ENCODE results near the gene STARD7. TPM values are rescaled to one million over a fixed set of nuclear protein-coding genes. Genes with fewer than 3 reads are reported as not detected.

STARD7 gene
- total and polyA plus RNA-seq, 2 of the 13 experiments (the other 11 are each of a cell fraction or from before 2014, with no cell fraction given): 88.2 to 300 TPM

DNA sequence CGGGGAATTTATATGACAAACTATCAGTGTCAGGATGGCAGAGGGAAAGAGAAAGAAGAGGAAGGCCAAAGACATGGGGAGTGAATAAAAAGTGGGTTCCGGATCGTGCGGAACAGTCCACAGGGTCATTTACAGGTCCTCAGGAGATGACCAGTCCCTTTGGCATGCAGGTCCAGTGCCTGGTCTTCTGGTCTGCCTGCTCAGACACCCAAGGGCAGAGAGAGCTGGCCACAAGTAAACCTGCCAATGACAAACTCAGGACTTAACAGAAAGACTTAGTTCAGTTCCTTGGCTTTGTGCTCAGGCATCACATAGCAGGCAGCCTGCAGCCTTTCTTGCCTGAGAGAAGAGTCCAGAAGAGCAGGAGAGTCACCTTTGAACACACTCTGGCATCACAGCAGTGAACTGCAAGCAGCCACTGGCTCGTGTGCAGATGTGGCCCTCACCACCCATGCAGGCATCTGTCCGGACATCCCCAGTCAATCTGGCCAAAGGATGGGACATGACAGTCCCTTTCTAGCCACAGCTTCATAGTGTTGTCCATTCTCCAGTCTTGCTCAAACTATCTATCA lies 43.2 kb upstream of the STARD7 start (continued):
- TF ChIP-seq, protein P1, sequence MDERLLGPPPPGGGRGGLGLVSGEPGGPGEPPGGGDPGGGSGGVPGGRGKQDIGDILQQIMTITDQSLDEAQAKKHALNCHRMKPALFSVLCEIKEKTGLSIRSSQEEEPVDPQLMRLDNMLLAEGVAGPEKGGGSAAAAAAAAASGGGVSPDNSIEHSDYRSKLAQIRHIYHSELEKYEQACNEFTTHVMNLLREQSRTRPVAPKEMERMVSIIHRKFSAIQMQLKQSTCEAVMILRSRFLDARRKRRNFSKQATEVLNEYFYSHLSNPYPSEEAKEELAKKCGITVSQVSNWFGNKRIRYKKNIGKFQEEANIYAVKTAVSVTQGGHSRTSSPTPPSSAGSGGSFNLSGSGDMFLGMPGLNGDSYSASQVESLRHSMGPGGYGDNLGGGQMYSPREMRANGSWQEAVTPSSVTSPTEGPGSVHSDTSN (CRISPR knock-in tag; IDR thresholded peaks at IDR 0.05): 0 out of 2 replicates have a peak, but pooled peaks have one; percentile 9
- TF ChIP-seq ZFP36 (IDR thresholded peaks at IDR 0.05; ENCODE audit: borderline replicate concordance, low read depth, low read length, partially characterized antibody): no peak
- TF ChIP-seq, protein P2, sequence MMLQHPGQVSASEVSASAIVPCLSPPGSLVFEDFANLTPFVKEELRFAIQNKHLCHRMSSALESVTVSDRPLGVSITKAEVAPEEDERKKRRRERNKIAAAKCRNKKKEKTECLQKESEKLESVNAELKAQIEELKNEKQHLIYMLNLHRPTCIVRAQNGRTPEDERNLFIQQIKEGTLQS (CRISPR knock-in tag; IDR thresholded peaks at IDR 0.05): 0 out of 2 replicates have a peak, but pooled peaks have one; percentile 24
- TF ChIP-seq, protein P3, sequence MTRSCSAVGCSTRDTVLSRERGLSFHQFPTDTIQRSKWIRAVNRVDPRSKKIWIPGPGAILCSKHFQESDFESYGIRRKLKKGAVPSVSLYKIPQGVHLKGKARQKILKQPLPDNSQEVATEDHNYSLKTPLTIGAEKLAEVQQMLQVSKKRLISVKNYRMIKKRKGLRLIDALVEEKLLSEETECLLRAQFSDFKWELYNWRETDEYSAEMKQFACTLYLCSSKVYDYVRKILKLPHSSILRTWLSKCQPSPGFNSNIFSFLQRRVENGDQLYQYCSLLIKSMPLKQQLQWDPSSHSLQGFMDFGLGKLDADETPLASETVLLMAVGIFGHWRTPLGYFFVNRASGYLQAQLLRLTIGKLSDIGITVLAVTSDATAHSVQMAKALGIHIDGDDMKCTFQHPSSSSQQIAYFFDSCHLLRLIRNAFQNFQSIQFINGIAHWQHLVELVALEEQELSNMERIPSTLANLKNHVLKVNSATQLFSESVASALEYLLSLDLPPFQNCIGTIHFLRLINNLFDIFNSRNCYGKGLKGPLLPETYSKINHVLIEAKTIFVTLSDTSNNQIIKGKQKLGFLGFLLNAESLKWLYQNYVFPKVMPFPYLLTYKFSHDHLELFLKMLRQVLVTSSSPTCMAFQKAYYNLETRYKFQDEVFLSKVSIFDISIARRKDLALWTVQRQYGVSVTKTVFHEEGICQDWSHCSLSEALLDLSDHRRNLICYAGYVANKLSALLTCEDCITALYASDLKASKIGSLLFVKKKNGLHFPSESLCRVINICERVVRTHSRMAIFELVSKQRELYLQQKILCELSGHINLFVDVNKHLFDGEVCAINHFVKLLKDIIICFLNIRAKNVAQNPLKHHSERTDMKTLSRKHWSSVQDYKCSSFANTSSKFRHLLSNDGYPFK (CRISPR knock-in tag; IDR thresholded peaks at IDR 0.05; ENCODE audit: borderline replicate concordance): no peak
- peak; percentile 38; the same call in 1 of the 2 replicates for TF ChIP-seq SOX5 (CRISPR knock-in tag; IDR thresholded peaks at IDR 0.05; ENCODE audit: borderline replicate concordance)
- TF ChIP-seq ZNF343 (CRISPR knock-in tag; IDR thresholded peaks at IDR 0.05): no peak
- TF ChIP-seq KLF11 (CRISPR knock-in tag; IDR thresholded peaks at IDR 0.05): no peak
- peak; percentile 81; the same call in 1 of the 2 replicates for TF ChIP-seq HBP1 (CRISPR knock-in tag; IDR thresholded peaks at IDR 0.05; ENCODE audit: low read depth)
- no peak for TF ChIP-seq ZNF546 (CRISPR knock-in tag; conservative IDR thresholded peaks at IDR 0.05)
- TF ChIP-seq IKZF4 (CRISPR knock-in tag; IDR thresholded peaks at IDR 0.05; ENCODE audit: borderline replicate concordance, low read depth, not compliant biosample characterization): no peak
- TF ChIP-seq SPEN (CRISPR knock-in tag; IDR thresholded peaks at IDR 0.05; ENCODE audit: low read depth): peak; percentile 68; the same call in 1 of the 2 replicates
- TF ChIP-seq PAF1 (CRISPR knock-in tag; IDR thresholded peaks at IDR 0.05): no peak
- no peak for TF ChIP-seq ZNF891 (CRISPR knock-in tag; IDR thresholded peaks at IDR 0.05)
- TF ChIP-seq NFRKB (IDR thresholded peaks at IDR 0.05): no peak
- TF ChIP-seq KDM4B (CRISPR knock-in tag; IDR thresholded peaks at IDR 0.05): peak; percentile 81; the same call in 1 of the 2 replicates
- TF ChIP-seq KDM5B (CRISPR knock-in tag; IDR thresholded peaks at IDR 0.05; ENCODE audit: borderline replicate concordance): peak; percentile 71; the same call in 1 of the 2 replicates
- TF ChIP-seq RARA (CRISPR knock-in tag; IDR thresholded peaks at IDR 0.05): peak; percentile 84
- no peak for TF ChIP-seq ZNF816 (CRISPR knock-in tag; IDR thresholded peaks at IDR 0.05; ENCODE audit: borderline replicate concordance)
- TF ChIP-seq U2AF1 (optimal IDR thresholded peaks at IDR 0.05; ENCODE audit: low read depth, low read length): no peak
- TF ChIP-seq GATAD1 (CRISPR knock-in tag; IDR thresholded peaks at IDR 0.05): peak; percentile 74
- TF ChIP-seq, protein P4, sequence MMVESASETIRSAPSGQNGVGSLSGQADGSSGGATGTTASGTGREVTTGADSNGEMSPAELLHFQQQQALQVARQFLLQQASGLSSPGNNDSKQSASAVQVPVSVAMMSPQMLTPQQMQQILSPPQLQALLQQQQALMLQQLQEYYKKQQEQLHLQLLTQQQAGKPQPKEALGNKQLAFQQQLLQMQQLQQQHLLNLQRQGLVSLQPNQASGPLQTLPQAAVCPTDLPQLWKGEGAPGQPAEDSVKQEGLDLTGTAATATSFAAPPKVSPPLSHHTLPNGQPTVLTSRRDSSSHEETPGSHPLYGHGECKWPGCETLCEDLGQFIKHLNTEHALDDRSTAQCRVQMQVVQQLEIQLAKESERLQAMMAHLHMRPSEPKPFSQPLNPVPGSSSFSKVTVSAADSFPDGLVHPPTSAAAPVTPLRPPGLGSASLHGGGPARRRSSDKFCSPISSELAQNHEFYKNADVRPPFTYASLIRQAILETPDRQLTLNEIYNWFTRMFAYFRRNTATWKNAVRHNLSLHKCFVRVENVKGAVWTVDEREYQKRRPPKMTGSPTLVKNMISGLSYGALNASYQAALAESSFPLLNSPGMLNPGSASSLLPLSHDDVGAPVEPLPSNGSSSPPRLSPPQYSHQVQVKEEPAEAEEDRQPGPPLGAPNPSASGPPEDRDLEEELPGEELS (CRISPR knock-in tag; IDR thresholded peaks at IDR 0.05): peak; percentile 30; the same call in 1 of the 2 replicates
